GM23338 (cell line): ENCODE results near the gene CPE.

Source experiments
- CREB1 ChIP-seq: fragments of 250-450 bp; sonication (Bioruptor Pico); IDR thresholded peaks from 2 replicates; pipeline ENCODE4 v1.5.0; 2020; ENCODE audit warnings: low read depth, mild to moderate bottlenecking, moderate library complexity
- EZH2 ChIP-seq: fragments of 200-600 bp; sonication (generic); IDR thresholded peaks from one replicate; pipeline ENCODE4 v1.8.0; 2017; ENCODE audit warnings: antibody characterized with exemption, mild to moderate bottlenecking, low read depth; ENCODE audit not compliant: unreplicated experiment
- EZH2phosphoT487 ChIP-seq: fragments of 200-600 bp; sonication (generic); IDR thresholded peaks from one replicate; pipeline ENCODE4 v1.8.1; 2018; ENCODE audit warnings: antibody characterized with exemption; ENCODE audit not compliant: unreplicated experiment
- JUNB ChIP-seq: IDR thresholded peaks from one replicate; pipeline ENCODE4 v1.6.1; 2016; ENCODE audit warnings: antibody characterized with exemption; ENCODE audit not compliant: unreplicated experiment
- NANOG ChIP-seq: IDR thresholded peaks from 2 replicates; pipeline ENCODE4 v1.6.1; 2016; ENCODE audit warnings: antibody characterized with exemption, borderline replicate concordance
- POLR2AphosphoS5 ChIP-seq: IDR thresholded peaks from 2 replicates; pipeline ENCODE4 v1.6.1; 2016; ENCODE audit warnings: antibody characterized with exemption, low read depth
- STAT1 ChIP-seq: IDR thresholded peaks from one replicate; pipeline ENCODE4 v1.6.1; 2016; ENCODE audit warnings: antibody characterized with exemption; ENCODE audit not compliant: unreplicated experiment
- ZNF114 ChIP-seq: fragments of 250-450 bp; sonication (Bioruptor Pico); IDR thresholded peaks from 2 replicates; pipeline ENCODE4 v1.5.0; 2020; ENCODE audit warnings: mild to moderate bottlenecking, moderate library complexity
- ZNF331 ChIP-seq: fragments of 250-450 bp; sonication (Bioruptor Pico); IDR thresholded peaks from 2 replicates; pipeline ENCODE4 v1.5.0; 2020; ENCODE audit warnings: low read depth, mild to moderate bottlenecking, moderate library complexity
- TF ChIP-seq, protein P1 (sequence below), 2 experiments: fragments of 200-600 bp in 1 of 2; sonication (generic) in 1 of 2; conservative IDR thresholded peaks; 2 replicates each; pipeline versions ENCODE4 v1.5.1 to v1.6.1; 2016 to 2017; ENCODE audit warnings: antibody characterized with exemption in 2 of 2, low read depth in 2 of 2, mild to moderate bottlenecking in 2 of 2, moderate library complexity in 1 of 2
- TF ChIP-seq, protein P2 (sequence below): IDR thresholded peaks from one replicate; pipeline ENCODE4 v1.6.1; 2018; ENCODE audit warnings: antibody characterized with exemption; ENCODE audit not compliant: unreplicated experiment
- TF ChIP-seq, protein P3 (sequence below): IDR thresholded peaks from 2 replicates; pipeline ENCODE4 v1.6.1; 2016; ENCODE audit warnings: antibody characterized with exemption
- TF ChIP-seq, protein P4 (sequence below): fragments of 250-450 bp; sonication (Bioruptor Pico); IDR thresholded peaks from 2 replicates; pipeline ENCODE4 v1.5.0; 2020; ENCODE audit warnings: mild to moderate bottlenecking, moderate library complexity

DNA sequence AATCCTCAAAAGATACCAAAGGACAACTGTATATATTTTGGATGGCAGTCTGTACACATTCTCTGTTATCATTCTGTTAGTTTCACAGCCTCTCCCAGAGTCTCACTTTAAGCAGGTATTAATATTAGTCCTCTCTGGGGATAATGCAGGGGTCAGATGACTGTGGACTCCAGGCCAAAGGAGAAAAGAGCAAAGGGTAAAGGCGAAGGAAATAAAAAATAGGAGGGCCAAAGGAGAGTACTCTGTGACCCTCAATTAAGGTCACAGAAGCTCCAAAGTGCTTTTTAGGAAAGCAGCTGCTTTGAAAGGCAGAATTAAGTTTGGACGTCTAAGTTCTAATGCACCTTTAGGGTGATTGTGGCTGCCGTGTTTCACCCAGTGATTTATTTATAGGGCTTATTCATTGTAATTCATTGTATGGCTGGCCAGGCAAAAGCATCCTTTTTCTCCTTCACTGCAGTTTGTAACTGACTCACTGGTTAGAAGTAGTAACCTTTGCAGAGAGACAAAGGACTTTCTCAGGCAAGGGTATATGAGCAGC is 43.6 kb upstream of the CPE start:
- TF ChIP-seq, protein P1, sequence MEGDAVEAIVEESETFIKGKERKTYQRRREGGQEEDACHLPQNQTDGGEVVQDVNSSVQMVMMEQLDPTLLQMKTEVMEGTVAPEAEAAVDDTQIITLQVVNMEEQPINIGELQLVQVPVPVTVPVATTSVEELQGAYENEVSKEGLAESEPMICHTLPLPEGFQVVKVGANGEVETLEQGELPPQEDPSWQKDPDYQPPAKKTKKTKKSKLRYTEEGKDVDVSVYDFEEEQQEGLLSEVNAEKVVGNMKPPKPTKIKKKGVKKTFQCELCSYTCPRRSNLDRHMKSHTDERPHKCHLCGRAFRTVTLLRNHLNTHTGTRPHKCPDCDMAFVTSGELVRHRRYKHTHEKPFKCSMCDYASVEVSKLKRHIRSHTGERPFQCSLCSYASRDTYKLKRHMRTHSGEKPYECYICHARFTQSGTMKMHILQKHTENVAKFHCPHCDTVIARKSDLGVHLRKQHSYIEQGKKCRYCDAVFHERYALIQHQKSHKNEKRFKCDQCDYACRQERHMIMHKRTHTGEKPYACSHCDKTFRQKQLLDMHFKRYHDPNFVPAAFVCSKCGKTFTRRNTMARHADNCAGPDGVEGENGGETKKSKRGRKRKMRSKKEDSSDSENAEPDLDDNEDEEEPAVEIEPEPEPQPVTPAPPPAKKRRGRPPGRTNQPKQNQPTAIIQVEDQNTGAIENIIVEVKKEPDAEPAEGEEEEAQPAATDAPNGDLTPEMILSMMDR (conservative IDR thresholded peaks at IDR 0.05; ENCODE audit: low read depth in 2 of 2): no peak
- TF ChIP-seq, protein P2, sequence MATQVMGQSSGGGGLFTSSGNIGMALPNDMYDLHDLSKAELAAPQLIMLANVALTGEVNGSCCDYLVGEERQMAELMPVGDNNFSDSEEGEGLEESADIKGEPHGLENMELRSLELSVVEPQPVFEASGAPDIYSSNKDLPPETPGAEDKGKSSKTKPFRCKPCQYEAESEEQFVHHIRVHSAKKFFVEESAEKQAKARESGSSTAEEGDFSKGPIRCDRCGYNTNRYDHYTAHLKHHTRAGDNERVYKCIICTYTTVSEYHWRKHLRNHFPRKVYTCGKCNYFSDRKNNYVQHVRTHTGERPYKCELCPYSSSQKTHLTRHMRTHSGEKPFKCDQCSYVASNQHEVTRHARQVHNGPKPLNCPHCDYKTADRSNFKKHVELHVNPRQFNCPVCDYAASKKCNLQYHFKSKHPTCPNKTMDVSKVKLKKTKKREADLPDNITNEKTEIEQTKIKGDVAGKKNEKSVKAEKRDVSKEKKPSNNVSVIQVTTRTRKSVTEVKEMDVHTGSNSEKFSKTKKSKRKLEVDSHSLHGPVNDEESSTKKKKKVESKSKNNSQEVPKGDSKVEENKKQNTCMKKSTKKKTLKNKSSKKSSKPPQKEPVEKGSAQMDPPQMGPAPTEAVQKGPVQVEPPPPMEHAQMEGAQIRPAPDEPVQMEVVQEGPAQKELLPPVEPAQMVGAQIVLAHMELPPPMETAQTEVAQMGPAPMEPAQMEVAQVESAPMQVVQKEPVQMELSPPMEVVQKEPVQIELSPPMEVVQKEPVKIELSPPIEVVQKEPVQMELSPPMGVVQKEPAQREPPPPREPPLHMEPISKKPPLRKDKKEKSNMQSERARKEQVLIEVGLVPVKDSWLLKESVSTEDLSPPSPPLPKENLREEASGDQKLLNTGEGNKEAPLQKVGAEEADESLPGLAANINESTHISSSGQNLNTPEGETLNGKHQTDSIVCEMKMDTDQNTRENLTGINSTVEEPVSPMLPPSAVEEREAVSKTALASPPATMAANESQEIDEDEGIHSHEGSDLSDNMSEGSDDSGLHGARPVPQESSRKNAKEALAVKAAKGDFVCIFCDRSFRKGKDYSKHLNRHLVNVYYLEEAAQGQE: no peak
- TF ChIP-seq EZH2 (no peak), POLR2AphosphoS5 (no peak), JUNB (no peak), EZH2phosphoT487 (no peak), CREB1 (CRISPR knock-in tag) (no peak), NANOG (no peak), ZNF331 (CRISPR knock-in tag) (no peak), STAT1 (no peak), ZNF114 (CRISPR knock-in tag) (no peak)
- TF ChIP-seq, protein P3, sequence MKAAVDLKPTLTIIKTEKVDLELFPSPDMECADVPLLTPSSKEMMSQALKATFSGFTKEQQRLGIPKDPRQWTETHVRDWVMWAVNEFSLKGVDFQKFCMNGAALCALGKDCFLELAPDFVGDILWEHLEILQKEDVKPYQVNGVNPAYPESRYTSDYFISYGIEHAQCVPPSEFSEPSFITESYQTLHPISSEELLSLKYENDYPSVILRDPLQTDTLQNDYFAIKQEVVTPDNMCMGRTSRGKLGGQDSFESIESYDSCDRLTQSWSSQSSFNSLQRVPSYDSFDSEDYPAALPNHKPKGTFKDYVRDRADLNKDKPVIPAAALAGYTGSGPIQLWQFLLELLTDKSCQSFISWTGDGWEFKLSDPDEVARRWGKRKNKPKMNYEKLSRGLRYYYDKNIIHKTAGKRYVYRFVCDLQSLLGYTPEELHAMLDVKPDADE: no peak
- TF ChIP-seq, protein P4, sequence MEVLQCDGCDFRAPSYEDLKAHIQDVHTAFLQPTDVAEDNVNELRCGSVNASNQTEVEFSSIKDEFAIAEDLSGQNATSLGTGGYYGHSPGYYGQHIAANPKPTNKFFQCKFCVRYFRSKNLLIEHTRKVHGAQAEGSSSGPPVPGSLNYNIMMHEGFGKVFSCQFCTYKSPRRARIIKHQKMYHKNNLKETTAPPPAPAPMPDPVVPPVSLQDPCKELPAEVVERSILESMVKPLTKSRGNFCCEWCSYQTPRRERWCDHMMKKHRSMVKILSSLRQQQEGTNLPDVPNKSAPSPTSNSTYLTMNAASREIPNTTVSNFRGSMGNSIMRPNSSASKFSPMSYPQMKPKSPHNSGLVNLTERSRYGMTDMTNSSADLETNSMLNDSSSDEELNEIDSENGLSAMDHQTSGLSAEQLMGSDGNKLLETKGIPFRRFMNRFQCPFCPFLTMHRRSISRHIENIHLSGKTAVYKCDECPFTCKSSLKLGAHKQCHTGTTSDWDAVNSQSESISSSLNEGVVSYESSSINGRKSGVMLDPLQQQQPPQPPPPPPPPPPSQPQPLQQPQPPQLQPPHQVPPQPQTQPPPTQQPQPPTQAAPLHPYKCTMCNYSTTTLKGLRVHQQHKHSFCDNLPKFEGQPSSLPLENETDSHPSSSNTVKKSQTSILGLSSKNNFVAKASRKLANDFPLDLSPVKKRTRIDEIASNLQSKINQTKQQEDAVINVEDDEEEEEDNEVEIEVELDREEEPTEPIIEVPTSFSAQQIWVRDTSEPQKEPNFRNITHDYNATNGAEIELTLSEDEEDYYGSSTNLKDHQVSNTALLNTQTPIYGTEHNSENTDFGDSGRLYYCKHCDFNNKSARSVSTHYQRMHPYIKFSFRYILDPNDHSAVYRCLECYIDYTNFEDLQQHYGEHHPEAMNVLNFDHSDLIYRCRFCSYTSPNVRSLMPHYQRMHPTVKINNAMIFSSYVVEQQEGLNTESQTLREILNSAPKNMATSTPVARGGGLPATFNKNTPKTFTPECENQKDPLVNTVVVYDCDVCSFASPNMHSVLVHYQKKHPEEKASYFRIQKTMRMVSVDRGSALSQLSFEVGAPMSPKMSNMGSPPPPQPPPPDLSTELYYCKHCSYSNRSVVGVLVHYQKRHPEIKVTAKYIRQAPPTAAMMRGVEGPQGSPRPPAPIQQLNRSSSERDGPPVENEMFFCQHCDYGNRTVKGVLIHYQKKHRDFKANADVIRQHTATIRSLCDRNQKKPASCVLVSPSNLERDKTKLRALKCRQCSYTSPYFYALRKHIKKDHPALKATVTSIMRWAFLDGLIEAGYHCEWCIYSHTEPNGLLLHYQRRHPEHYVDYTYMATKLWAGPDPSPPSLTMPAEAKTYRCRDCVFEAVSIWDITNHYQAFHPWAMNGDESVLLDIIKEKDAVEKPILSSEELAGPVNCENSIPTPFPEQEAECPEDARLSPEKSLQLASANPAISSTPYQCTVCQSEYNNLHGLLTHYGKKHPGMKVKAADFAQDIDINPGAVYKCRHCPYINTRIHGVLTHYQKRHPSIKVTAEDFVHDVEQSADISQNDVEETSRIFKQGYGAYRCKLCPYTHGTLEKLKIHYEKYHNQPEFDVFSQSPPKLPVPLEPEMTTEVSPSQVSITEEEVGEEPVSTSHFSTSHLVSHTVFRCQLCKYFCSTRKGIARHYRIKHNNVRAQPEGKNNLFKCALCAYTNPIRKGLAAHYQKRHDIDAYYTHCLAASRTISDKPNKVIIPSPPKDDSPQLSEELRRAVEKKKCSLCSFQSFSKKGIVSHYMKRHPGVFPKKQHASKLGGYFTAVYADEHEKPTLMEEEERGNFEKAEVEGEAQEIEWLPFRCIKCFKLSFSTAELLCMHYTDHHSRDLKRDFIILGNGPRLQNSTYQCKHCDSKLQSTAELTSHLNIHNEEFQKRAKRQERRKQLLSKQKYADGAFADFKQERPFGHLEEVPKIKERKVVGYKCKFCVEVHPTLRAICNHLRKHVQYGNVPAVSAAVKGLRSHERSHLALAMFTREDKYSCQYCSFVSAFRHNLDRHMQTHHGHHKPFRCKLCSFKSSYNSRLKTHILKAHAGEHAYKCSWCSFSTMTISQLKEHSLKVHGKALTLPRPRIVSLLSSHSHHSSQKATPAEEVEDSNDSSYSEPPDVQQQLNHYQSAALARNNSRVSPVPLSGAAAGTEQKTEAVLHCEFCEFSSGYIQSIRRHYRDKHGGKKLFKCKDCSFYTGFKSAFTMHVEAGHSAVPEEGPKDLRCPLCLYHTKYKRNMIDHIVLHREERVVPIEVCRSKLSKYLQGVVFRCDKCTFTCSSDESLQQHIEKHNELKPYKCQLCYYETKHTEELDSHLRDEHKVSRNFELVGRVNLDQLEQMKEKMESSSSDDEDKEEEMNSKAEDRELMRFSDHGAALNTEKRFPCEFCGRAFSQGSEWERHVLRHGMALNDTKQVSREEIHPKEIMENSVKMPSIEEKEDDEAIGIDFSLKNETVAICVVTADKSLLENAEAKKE (CRISPR knock-in tag): no peak
